Tongue (tissue), 2 donors: ENCODE measurements around the gene ZC3H12A. TPM values are rescaled to one million over a fixed set of nuclear protein-coding genes. Genes with fewer than 3 reads are reported as not detected.

Source experiments
- DNase-seq: peaks from one replicate; pipeline ENCODE4 v3.0.0-alpha.2; 2015
- total RNA-seq: library from RNA; depleted of rRNA; stranded (reverse); fragments of >200 nt; gene quantifications from one replicate; pipeline ENCODE4 v1.2.3, GENCODE V29; 2014

Gene ZC3H12A
- total RNA-seq, 1 donor from 2014 or later = 5.1 TPM

DNA sequence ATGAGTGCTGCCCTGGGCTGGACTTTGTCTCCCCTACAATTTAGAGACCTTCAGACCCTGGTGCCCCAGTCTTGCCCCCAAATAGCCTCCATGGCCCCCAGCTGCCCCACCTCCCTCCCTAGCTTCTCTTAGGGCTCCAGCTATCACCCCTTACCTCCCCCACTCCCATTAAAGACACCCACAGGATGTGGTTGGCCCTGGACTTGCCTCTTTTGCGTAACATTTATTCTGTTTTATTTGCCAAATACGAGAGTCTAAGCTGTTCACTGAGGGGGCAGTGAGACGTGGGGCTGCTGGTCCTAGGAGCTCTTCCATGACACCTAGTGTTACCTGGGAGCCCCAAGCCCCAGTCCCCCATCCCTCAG lies 4.5 kb downstream of the ZC3H12A start:
- DNase-seq = no peak

DNA sequence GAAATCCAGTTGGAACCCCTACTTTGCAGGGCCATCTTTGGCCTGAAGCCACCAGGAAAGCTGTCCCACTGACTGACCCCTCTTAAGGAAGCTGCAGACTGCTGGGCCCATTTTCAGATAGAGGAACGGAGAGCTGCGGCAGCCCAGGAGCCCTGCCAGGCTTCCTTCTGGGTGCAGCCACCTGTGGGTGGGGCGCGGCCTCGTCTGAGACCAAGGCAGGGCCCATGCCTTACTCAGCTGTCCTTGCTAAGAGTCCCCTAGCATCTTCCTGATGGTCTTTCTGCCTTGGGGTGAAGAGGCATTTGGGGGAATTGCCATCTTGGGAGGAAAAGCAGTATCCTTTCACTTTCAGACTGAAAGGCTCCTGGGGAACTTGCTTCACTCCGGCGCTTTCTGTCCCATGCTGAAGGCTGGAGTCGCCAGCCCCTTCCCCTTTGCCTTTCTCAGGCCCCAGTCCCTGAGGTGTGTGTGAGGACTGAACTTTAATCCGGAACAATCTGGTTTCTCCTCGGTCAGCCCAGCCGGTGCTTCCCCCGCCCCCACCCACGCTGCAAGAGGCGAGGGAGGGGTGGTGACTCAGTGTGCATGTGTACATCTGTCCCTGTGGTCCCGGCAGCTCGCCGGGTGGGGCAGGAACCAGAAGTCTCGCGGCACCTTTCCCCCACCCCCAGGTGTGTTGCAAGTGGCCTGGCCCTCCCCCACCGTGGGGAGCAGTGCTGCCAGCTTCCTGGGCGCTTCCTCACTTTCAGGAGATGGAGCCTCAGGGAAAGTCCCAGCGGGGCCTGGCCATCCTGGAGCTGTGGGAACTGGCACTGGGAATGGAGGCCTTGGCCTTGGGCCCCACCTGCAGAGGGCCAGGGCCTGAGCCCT lies 5.1 kb downstream of the ZC3H12A start:
- peak; percentile 58 for DNase-seq

DNA sequence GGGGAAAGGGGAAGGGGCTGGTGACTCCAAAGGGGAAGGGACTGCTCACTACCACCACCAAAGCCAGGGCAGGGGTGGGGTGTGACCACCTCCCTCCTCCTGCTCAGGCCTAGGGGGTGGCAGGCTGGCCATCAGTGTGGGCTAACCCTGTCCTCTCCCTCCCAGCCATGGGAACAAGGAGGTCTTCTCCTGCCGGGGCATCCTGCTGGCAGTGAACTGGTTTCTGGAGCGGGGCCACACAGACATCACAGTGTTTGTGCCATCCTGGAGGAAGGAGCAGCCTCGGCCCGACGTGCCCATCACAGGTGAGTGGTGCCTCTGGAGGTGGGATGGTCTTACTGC lies 5.7 kb downstream of the ZC3H12A start:
- no peak for DNase-seq

DNA sequence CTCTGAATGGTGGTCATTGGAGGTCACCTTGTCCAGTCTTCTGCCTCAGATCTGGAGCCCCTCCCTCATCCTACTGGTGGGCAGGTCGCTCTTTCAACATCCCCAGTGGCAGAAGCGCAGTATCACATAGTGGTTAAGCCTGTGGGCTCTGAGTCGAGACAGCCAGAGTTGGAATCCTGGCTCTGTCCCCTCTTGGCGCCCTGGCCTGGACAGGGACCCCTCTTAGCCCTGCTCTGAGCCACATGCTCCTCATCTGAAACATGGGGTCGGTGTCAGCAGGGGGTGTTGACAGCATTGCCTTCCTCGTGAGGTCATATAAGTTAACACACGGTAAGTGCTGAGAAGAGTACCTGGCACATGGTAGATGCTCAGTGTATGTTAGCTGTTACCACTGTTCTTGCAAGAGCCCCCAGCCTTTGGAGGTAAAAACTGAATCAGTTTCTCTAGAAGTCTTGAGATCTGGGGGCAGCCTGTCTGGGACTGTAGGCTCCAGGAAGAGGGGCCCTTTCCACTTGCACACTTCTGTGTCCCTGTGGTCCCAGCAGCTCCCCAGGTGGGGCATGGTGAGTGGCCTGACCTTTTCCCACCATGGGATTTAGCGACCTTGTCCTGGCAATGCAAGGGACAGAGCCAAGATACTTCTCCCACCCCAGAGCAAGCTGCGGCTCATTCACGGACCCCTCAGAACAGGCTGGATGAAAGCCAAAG lies 6.4 kb downstream of the ZC3H12A start:
- DNase-seq = no peak

DNA sequence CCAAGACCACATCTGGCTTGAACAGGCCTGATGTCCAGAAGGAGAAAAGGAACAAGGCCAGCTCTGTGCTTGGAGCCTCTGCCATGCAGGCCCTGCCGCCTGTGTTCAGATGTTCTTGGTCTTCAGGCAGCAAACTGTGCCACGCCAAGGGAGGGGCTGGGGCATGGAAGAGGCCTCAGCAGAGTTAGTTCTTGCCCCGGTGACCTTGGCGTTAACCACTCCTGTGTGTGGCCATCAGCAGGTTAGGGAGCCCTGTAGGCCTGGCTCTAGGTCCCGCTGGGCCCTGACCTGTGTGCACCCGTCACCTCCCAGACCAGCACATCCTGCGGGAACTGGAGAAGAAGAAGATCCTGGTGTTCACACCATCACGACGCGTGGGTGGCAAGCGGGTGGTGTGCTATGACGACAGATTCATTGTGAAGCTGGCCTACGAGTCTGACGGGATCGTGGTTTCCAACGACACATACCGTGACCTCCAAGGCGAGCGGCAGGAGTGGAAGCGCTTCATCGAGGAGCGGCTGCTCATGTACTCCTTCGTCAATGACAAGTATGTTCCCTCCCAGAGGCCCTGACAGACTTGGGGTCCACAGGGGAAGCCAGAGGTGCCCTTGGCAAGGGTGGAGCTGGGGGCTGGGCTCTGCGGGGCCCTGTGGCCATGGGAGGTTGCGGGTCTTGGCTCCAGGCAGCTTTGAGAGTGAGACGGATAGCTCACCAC lies 7.1 kb downstream of the ZC3H12A start:
- DNase-seq = no peak

DNA sequence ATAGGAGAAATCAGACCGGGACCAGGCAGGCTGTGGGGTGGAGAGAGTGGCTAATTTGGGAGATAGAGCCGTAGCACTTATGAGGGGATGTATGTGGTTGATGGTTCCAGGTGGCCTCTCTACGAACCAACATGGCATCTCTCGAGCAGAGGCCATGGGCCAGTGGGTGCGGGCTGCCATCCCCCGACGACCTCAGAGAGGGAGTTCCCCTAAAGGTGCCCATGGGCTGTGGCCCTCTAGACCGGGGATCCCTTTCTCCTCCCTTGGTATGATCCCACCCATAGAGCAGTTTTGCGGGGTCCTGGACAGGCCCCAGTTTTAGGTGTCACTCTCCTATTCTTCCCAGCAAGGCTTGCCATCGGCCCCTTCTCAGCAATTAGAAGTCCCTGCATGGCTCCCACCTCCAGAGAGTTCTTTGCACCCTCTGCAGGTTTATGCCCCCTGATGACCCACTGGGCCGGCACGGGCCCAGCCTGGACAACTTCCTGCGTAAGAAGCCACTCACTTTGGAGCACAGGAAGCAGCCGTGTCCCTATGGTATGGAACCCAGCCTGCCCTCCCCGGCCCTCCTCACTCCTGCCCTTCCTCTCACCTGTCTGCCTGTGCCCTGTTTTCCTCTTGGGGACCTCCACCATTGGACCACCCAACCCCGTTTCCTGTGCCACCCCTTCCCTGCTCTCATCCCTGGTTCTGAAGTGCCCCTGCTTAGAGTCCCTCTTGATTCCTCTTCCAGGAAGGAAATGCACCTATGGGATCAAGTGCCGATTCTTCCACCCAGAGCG lies 7.8 kb downstream of the ZC3H12A start:
- no peak for DNase-seq

DNA sequence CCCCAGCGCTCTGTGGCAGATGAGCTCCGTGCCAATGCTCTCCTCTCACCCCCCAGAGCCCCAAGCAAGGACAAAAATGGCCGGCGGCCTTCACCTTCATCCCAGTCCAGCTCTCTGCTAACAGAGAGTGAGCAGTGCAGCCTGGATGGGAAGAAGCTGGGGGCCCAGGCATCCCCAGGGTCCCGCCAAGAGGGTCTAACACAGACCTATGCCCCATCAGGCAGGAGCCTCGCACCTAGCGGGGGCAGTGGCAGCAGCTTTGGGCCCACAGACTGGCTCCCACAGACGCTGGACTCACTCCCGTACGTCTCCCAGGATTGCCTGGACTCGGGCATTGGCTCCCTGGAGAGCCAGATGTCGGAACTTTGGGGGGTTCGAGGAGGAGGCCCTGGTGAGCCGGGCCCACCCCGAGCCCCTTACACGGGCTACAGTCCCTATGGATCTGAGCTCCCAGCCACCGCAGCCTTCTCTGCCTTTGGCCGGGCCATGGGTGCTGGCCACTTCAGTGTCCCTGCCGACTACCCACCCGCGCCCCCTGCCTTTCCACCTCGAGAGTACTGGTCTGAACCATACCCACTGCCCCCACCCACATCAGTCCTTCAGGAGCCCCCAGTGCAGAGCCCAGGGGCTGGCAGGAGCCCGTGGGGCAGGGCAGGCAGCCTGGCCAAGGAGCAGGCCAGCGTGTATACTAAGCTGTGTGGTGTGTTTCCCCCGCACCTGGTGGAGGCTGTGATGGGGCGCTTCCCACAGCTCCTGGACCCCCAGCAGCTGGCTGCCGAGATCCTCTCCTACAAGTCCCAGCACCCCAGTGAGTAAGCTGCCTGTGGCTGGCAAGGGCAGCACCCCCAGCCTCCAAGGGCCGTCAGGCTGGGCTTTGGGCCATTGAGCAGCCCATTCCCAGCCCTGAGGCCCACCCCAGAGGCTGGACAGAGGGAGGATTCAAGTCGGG lies 8.7 kb downstream of the ZC3H12A start:
- no peak for DNase-seq

DNA sequence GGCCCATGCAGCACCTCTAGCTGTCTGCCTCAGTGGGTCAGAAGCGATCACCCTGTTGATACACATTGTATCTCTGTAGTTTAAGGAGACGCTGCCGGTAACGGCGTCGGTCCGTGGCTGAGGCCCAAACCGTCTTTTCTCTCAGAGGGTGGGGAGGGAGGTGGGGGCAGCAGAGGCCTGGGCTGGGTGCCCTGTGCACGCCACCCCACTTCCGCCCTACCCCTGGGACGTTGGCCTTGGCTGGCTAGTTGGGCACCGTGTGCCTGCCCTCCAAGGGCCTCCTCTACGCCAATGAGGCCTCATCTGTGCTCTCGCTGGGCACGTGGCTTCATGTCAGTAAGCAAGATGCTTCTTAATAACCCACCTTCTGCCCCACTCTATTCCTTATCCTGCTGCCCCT lies 9.4 kb downstream of the ZC3H12A start:
- no peak for DNase-seq

DNA sequence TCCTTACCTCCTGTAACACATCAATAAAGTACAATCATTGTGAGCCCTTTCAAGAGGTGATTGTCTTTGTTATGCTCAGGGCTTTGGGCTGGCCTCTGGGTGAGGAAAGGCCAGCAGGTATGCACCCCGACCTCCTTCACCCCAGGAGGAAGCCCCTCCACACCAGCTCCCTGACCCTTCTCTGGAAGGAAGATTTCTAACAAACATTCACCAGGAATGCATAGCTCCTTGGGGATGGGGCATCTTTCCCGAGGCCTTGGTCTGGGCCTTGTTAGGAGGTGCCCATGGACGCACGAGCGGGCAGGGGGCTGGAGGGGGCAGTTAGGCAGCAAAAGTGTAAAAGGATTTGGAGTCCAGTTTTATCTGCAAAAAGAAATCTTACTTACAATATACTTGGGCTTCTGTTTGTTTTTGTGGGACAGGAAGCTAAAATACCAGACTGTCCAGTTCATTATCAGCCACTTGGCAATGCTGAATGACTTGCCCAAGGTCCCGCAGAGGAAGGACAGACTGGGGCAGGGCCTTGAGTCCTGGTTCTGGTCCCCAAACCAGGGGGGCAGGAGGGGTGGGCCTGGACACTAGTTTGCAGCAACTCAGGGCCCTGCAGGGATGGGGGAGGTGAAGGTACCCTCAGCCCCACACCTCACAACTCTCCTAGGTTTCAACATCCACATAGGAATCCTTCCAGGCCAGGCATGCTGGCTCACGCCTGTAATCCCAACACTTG lies 10.1 kb downstream of the ZC3H12A start:
- no peak for DNase-seq

DNA sequence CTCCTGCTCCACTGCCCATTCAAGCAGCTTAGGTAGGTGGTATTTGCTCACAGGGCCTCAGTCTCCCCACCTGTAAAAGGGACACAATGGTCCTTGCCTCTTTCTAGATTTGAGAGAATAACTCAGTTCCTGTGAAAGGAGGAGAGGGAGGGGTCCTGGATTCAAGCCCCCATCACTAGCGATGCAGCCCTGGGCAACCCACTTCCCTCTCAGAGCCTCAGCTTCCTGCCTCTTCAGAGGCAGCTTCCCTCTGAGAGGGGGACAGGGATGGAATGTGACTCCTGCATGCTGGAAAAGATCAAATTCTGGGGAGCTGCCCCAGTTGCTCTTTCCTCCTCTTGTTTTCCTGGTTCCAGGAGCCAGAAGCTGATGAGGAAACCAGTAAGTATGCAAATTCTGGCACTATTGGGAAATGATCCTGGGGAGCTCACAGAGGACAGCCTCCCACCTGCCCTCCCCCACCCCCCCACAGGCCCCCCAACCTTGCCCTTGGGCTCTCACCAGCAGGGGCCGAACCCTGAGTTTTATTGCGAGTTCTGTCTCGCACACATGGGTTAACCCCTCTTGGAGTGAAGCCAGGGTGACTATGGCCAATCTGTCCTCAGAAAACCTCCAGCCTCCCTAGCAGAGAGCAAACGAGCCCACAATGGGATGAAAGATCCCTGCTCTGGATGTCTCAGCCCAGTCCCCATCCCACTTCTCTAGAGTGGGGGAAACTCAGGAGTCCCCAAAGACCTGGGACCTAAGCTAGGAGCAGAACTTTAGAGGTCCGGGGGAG lies 11.7 kb downstream of the ZC3H12A start:
- no peak for DNase-seq

DNA sequence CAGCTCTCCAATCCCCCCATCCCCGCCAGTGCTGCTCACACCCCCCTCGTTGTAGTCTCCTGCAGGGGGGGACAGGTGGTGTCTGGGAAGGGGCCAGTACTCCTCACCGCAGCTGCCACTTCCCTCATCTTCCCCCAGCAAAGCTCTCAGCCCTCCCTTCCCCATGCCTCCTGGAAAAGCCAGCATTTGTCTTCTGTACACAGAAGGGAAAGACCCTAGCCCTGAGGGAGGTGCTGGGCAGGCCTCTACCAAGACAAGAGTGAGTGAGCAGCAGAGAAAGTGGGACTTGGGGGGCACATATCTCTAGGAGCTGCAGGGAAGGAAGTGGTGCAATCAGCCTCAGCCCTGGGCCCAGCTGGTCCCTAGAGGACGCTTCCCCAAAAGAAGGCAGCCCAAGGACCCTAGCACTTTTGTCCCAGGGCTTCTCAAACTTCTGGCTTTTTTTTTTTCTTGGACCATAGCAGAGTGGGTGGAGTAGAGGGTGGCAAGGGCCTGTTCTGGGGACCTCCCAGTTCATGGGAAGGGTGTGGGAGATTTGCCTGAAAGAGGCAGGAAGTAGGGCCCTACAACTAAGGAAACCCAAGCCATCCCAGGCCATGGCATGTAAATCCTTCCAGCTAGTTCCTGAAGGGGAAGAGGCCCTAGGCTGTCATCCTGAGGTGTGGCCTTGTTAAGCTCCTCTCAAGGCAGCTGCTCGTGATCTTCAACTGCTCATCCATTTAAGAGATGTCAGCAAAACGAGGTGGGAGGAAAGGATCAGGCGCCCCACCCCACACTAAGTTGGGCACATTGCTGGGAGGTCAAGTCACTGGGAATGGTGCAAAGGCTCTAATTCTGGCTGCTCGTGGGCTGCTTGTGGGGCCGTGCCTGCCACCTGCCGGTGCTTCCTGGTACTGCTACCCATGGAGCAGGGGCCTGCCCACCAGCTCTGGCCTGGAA lies 12.6 kb downstream of the ZC3H12A start:
- DNase-seq = peak; percentile 88

DNA sequence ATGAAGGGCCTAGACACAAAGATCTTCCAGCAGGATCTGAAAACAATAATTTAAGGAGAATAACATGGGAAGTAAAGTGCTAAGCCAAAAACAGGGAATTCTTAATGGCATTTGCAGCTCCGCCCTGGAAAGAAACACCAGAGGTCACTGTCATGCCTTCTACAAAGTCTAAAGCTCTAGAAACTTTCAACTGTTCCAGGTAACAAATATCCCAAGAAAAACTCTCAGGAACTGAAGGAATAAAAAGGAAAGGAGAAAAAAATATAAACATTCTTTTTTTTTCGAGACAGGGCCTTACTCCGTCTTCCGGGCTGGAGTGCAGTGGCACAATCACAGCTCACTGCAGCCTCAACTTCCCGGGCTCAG lies 13.2 kb downstream of the ZC3H12A start:
- no peak for DNase-seq

DNA sequence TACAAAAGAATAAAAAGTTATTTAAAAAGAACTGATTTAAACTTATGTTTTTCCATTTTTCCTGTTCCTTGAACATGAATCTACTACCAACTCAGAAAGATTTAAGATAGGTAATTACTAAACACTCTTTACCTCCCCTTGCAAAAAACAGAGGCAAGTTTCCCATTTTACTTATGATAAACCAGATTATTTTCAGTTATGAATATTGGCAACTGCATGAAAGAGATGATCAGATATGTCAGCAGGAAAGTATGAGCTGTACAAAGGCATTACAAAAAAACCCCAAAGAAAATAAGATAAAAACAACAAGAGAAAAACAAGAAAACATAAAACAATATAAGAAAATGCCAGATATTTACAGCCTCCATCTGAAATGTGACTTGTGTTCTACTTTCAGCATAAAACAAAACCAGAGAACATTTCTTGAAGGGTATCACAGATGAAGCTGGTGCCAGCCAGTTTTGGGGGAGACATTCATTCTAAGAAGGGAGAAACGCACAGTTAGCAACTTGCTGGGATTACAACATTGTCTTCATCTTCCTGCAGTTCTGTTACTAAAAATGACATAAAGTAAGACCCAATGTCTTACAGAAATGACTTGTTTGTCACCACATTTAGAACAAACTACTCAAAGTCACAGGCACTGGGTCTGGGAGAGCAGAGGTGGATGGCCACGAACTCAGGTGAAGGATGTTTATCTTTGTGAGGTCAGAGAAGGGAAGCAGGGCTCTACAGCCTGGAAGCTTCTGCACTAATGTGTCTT lies 19.1 kb downstream of the ZC3H12A start:
- DNase-seq = no peak

DNA sequence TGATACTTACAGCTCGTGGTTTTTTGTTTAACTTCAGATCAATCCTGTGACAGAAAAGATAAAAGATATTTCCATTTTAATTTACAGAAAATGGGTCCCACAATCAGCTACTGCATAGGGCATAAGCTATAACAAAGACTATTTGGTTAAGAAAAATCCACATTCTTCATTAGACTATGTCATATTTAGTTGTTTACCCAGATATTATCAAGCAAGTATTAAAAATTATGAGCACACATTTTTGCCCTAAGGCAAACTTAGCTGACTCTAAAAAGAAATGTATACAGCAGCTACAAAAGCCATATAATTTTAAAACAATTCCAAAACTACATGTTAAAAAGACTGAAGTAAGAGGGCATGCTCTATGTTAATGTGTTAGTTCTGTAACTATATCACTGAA lies 21.5 kb downstream of the ZC3H12A start:
- DNase-seq = no peak

DNA sequence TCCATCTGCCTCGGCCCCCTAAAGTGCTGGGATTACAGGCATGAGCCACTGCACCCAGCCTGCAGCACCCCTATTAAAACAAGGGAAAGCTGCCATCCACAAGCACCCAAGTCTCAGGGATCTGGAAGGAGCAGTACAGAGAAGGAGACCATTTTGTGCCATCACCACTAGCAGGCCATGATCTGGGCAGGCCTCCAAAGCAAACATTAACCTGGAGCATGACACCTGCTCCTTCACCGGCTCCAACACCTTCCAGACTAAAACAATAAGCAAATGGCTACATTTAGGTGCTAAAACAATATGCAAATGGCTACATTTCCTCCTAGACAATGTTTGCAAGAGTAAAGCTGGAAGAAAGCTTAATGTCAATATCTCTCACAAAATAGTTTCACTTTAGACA lies 23.5 kb downstream of the ZC3H12A start:
- no peak for DNase-seq

DNA sequence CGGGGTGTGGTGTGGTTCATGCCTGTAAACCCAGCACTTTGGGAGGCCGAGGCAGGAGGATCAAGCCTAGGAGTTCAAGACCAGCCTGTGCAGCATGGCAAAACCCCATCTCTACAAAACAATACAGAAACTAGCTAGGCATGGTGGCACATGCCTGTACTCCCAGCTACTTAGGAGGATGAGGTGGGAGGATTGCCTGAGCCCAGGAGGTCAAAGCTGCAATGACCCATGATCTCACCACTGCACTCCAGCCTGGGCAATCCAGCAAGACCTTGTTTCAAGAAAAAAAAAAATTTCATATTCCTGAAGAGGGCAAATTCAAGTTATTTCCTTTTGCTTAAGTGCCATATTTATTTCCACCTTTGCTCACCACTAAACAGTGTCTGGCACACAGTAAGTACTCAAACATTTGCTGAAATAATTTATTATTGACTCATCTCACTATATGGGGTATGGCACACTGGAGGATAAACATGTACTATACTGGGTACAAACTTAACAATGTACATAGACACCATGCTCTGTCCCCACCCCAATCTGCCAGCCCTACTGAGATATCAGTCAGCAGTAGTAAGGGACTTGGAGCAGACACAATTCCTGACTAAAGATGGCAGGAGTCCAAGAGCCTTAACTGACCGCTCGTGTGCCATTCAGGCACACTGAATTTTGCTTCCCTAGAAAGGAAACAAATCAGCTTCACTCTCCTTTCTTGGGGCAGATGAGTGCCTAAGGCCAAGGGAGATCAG lies 24.7 kb downstream of the ZC3H12A start:
- peak; percentile 55 for DNase-seq

DNA sequence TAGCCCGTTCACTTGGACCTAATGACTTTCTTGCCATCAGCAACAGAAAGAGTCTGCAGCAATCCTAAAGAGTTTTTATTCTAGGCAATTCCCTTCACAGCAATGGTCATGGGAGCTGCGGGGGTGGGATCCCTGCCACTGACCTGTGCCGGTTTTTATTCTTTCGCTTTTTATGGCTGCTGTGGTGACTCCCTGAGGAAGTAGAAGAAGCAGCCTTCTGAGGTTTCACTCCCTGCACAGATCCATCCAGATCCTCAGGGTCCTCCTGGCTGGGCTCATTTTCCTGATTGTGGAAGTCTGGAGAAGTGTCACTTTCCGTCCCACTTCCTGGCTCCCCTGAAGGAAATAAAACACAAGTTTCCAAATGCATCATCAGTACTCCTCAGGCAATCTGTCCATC lies 27.3 kb downstream of the ZC3H12A start:
- no peak for DNase-seq
